Measurements from ENCODE around the gene HYCC1.

The HYCC1 gene

GRCh38 chr7:23022258-23022769 lies 8.4 kb upstream of the HYCC1 start:
- H3K79me2 ChIP-seq (ENCODE audit: control insufficient read depth, low read length), result no peaks in the 10 kb centered on the region
- H3F3A ChIP-seq (ENCODE audit: control insufficient read depth, insufficient read depth), result no peaks in the 10 kb centered on the region; the same call in 1 of the 2 replicates
- H3K4me3 ChIP-seq (ENCODE audit: low read length), result no peak overlapping the region
- no peak overlapping the region for H3K4me2 ChIP-seq (ENCODE audit: low read length)
- H3K27me3 ChIP-seq (ENCODE audit: control insufficient read depth, low read length), result 0 out of 2 replicates have a peak, but pooled peaks cover 2% of the 10 kb centered on the region
- H4K20me1 ChIP-seq (ENCODE audit: control insufficient read depth, insufficient read depth, low read depth, low read length), result no peaks in the 10 kb centered on the region
- no peaks in the 10 kb centered on the region for H3K36me3 ChIP-seq (ENCODE audit: control insufficient read depth, low read length)
- H3K9me2 ChIP-seq (replicated peaks; ENCODE audit: control insufficient read depth, low read length), result no peaks in the 10 kb centered on the region
- peaks cover 47% of the 10 kb centered on the region for H3K4me1 ChIP-seq (ENCODE audit: control insufficient read depth, low read length)
- no peak overlapping the region for H3K27ac ChIP-seq (ENCODE audit: low read depth, low read length)
- TF ChIP-seq EZH2phosphoT487 (IDR thresholded peaks at IDR 0.05; ENCODE audit: borderline replicate concordance, low read length), result no peak
- TF ChIP-seq CTCF (IDR thresholded peaks at IDR 0.05; ENCODE audit: low read depth, low read length, poor library complexity, severe bottlenecking), result no peak
- H3K9me3 ChIP-seq (ENCODE audit: control insufficient read depth, insufficient read depth, low read length), result no peaks in the 10 kb centered on the region

GRCh38 chr7:23021596-23021995 lies 7.7 kb upstream of the HYCC1 start:
- H3K27me3 ChIP-seq (ENCODE audit: control insufficient read depth, low read length), result 0 out of 2 replicates have a peak, but pooled peaks cover 2% of the 10 kb centered on the region
- H3F3A ChIP-seq (ENCODE audit: control insufficient read depth, insufficient read depth), result peaks cover 7% of the 10 kb centered on the region
- H3K4me1 ChIP-seq (ENCODE audit: control insufficient read depth, low read length), result peaks cover 54% of the 10 kb centered on the region
- no peaks in the 10 kb centered on the region for H3K36me3 ChIP-seq (ENCODE audit: control insufficient read depth, low read length)
- no peaks in the 10 kb centered on the region for H3K9me2 ChIP-seq (replicated peaks; ENCODE audit: control insufficient read depth, low read length)
- H3K27ac ChIP-seq (ENCODE audit: low read depth, low read length), result no peak overlapping the region
- H3K4me2 ChIP-seq (ENCODE audit: low read length), result no peak overlapping the region
- H3K79me2 ChIP-seq (ENCODE audit: control insufficient read depth, low read length), result no peaks in the 10 kb centered on the region
- no peak for TF ChIP-seq EZH2phosphoT487 (IDR thresholded peaks at IDR 0.05; ENCODE audit: borderline replicate concordance, low read length)
- TF ChIP-seq CTCF (IDR thresholded peaks at IDR 0.05; ENCODE audit: low read depth, low read length, poor library complexity, severe bottlenecking), result no peak
- no peaks in the 10 kb centered on the region for H3K9me3 ChIP-seq (ENCODE audit: control insufficient read depth, insufficient read depth, low read length)
- H4K20me1 ChIP-seq (ENCODE audit: control insufficient read depth, insufficient read depth, low read depth, low read length), result no peaks in the 10 kb centered on the region
- no peak overlapping the region for H3K4me3 ChIP-seq (ENCODE audit: low read length)

- H3K9me3 ChIP-seq (ENCODE audit: control insufficient read depth, insufficient read depth, low read length), result no peaks in the 10 kb centered on the region
- H3K36me3 ChIP-seq (ENCODE audit: control insufficient read depth, low read length), result no peaks in the 10 kb centered on the region
- peaks cover 9% of the 10 kb centered on the region for H3F3A ChIP-seq (ENCODE audit: control insufficient read depth, insufficient read depth)
- no peaks in the 10 kb centered on the region for H3K9me2 ChIP-seq (replicated peaks; ENCODE audit: control insufficient read depth, low read length)
- no peak overlapping the region for H3K4me3 ChIP-seq (ENCODE audit: low read length)
- H3K27me3 ChIP-seq (ENCODE audit: control insufficient read depth, low read length), result no peaks in the 10 kb centered on the region
- H4K20me1 ChIP-seq (ENCODE audit: control insufficient read depth, insufficient read depth, low read depth, low read length), result no peaks in the 10 kb centered on the region
- H3K4me2 ChIP-seq (ENCODE audit: low read length), result no peak overlapping the region
- no peaks in the 10 kb centered on the region for H3K79me2 ChIP-seq (ENCODE audit: control insufficient read depth, low read length)
- TF ChIP-seq CTCF (IDR thresholded peaks at IDR 0.05; ENCODE audit: low read depth, low read length, poor library complexity, severe bottlenecking) (no peak), EZH2phosphoT487 (IDR thresholded peaks at IDR 0.05; ENCODE audit: borderline replicate concordance, low read length) (no peak)
- no peak overlapping the region for H3K27ac ChIP-seq (ENCODE audit: low read depth, low read length)
- peaks cover 61% of the 10 kb centered on the region for H3K4me1 ChIP-seq (ENCODE audit: control insufficient read depth, low read length)
Observed at GRCh38 chr7:23020742-23021401, 6.9 kb upstream of the HYCC1 start.

All from DOHH2 (cell line).